HepG2 (cell line): ENCODE measurements around the gene ADM5. TPM values are rescaled to one million over a fixed set of nuclear protein-coding genes. Genes with fewer than 3 reads are reported as not detected.
A peak's percentile ranks its signal among the peaks of the same experiment; 100 is the strongest.

Experiments
- ELF3 ChIP-seq: IDR thresholded peaks from 2 replicates; pipeline ENCODE4 v1.6.1; 2016; ENCODE audit warnings: missing genetic modification reagents, missing compliant biosample characterization
- GATAD2A ChIP-seq: IDR thresholded peaks from 2 replicates; pipeline ENCODE4 v1.6.1; 2016
- HMGA1 ChIP-seq: sonication (generic); formaldehyde crosslinking; conservative IDR thresholded peaks from 2 replicates; pipeline ENCODE4 v1.4.0; 2020; ENCODE audit warnings: missing genetic modification reagents
- LRRFIP1 ChIP-seq: sonication (generic); formaldehyde crosslinking; conservative IDR thresholded peaks from 2 replicates; pipeline ENCODE4 v1.4.0; 2020; ENCODE audit warnings: missing genetic modification reagents
- MEIS1 ChIP-seq: sonication (generic); formaldehyde crosslinking; IDR thresholded peaks from 2 replicates; pipeline ENCODE4 v1.9.0; 2021; ENCODE audit warnings: mild to moderate bottlenecking, missing genetic modification reagents, moderate library complexity, borderline replicate concordance
- NFKB2 ChIP-seq: sonication (generic); formaldehyde crosslinking; IDR thresholded peaks from 2 replicates; pipeline ENCODE4 v1.4.0; 2020; ENCODE audit warnings: missing genetic modification reagents, borderline replicate concordance
- SATB2 ChIP-seq: sonication (generic); formaldehyde crosslinking; IDR thresholded peaks from 2 replicates; pipeline ENCODE4 v1.5.0; 2020; ENCODE audit warnings: missing genetic modification reagents
- SSRP1 ChIP-seq: IDR thresholded peaks from 2 replicates; pipeline ENCODE4 v1.6.1; 2016; ENCODE audit warnings: control low read depth
- ZBTB7B ChIP-seq: sonication (generic); formaldehyde crosslinking; IDR thresholded peaks from 2 replicates; pipeline ENCODE4 v1.4.0; 2020; ENCODE audit warnings: missing genetic modification reagents
- ZMAT3 ChIP-seq: sonication (generic); formaldehyde crosslinking; conservative IDR thresholded peaks from 2 replicates; pipeline ENCODE4 v1.7.0; 2021; ENCODE audit warnings: missing genetic modification reagents
- ZNF256 ChIP-seq: sonication (generic); formaldehyde crosslinking; conservative IDR thresholded peaks from 2 replicates; pipeline ENCODE4 v1.4.0; 2020; ENCODE audit warnings: missing genetic modification reagents
- ZNF263 ChIP-seq: sonication (generic); formaldehyde crosslinking; IDR thresholded peaks from 2 replicates; pipeline ENCODE4 v1.4.0; 2020; ENCODE audit warnings: missing genetic modification reagents
- ZNF30 ChIP-seq: sonication (generic); formaldehyde crosslinking; IDR thresholded peaks from 2 replicates; pipeline ENCODE4 v1.5.0; 2020; ENCODE audit warnings: mild to moderate bottlenecking, missing genetic modification reagents
- ZNF350 ChIP-seq: sonication (generic); formaldehyde crosslinking; IDR thresholded peaks from 2 replicates; pipeline ENCODE4 v1.4.0; 2020; ENCODE audit warnings: mild to moderate bottlenecking, low read depth, missing genetic modification reagents, borderline replicate concordance
- ZNF383 ChIP-seq: sonication (generic); formaldehyde crosslinking; IDR thresholded peaks from 2 replicates; pipeline ENCODE4 v1.4.0; 2020; ENCODE audit warnings: missing genetic modification reagents, mild to moderate bottlenecking, borderline replicate concordance
- polyA plus RNA-seq, 8 experiments: library from polyadenylated mRNA; depleted of rRNA in 3 of 8; stranded (reverse) in 7 of 8; unstranded in 1 of 8; fragments of >200 nt; fragmentation: Illumina TruSeq in 4 of 8; extraction: Trizol in 4 of 8; gene quantifications; 2 replicates each; pipeline versions ENCODE4 v1.2.1 to v1.2.3, GENCODE V29; 2011 to 2016; ENCODE audit warnings: low read depth in 4 of 8, missing spikeins in 1 of 8, mixed read lengths in 1 of 8; ENCODE audit not compliant: insufficient read depth in 1 of 8
- total RNA-seq, 5 experiments: library from RNA; depleted of rRNA; stranded (reverse); fragments of >200 nt; fragmentation: Illumina TruSeq; extraction: Trizol; gene quantifications; 2 replicates each; pipeline ENCODE4 v1.2.3, GENCODE V29; 2016; ENCODE audit warnings: low read depth in 1 of 5
- TF ChIP-seq, protein P1 (sequence below): sonication (generic); formaldehyde crosslinking; IDR thresholded peaks from 2 replicates; pipeline ENCODE4 v1.9.0; 2021; ENCODE audit warnings: missing genetic modification reagents, borderline replicate concordance
- TF ChIP-seq, protein P2 (sequence below): IDR thresholded peaks from 2 replicates; pipeline ENCODE4 v1.4.0; 2020; ENCODE audit warnings: mild to moderate bottlenecking, missing genetic modification reagents

The ADM5 gene
- total and polyA plus RNA-seq, 2 of the 13 experiments (the other 11 are each of a cell fraction or from before 2014, with no cell fraction given) = 2.7 to 4.1 TPM

GRCh38 chr19:49664171-49665035 lies 25.0 kb upstream of the ADM5 start (continued):
- TF ChIP-seq, protein P1, sequence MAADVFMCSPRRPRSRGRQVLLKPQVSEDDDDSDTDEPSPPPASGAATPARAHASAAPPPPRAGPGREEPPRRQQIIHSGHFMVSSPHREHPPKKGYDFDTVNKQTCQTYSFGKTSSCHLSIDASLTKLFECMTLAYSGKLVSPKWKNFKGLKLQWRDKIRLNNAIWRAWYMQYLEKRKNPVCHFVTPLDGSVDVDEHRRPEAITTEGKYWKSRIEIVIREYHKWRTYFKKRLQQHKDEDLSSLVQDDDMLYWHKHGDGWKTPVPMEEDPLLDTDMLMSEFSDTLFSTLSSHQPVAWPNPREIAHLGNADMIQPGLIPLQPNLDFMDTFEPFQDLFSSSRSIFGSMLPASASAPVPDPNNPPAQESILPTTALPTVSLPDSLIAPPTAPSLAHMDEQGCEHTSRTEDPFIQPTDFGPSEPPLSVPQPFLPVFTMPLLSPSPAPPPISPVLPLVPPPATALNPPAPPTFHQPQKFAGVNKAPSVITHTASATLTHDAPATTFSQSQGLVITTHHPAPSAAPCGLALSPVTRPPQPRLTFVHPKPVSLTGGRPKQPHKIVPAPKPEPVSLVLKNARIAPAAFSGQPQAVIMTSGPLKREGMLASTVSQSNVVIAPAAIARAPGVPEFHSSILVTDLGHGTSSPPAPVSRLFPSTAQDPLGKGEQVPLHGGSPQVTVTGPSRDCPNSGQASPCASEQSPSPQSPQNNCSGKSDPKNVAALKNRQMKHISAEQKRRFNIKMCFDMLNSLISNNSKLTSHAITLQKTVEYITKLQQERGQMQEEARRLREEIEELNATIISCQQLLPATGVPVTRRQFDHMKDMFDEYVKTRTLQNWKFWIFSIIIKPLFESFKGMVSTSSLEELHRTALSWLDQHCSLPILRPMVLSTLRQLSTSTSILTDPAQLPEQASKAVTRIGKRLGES (CRISPR knock-in tag) = no peak
- TF ChIP-seq MEIS1 (no peak), ZNF263 (CRISPR knock-in tag) (no peak), ZBTB7B (CRISPR knock-in tag) (0 out of 2 replicates have a peak, but pooled peaks have one; percentile 31), SATB2 (CRISPR knock-in tag) (no peak), ZNF383 (CRISPR knock-in tag) (no peak), HMGA1 (no peak), GATAD2A (CRISPR knock-in tag) (no peak), ZNF30 (CRISPR knock-in tag) (no peak), ZNF350 (no peak), NFKB2 (CRISPR knock-in tag) (no peak), SSRP1 (no peak), LRRFIP1 (CRISPR knock-in tag) (no peak), ELF3 (peak; percentile 33; the same call in 1 of the 2 replicates), ZNF256 (CRISPR knock-in tag) (no peak), ZMAT3 (CRISPR knock-in tag) (peak; percentile 71; the same call in 1 of the 2 replicates)
- TF ChIP-seq, protein P2, sequence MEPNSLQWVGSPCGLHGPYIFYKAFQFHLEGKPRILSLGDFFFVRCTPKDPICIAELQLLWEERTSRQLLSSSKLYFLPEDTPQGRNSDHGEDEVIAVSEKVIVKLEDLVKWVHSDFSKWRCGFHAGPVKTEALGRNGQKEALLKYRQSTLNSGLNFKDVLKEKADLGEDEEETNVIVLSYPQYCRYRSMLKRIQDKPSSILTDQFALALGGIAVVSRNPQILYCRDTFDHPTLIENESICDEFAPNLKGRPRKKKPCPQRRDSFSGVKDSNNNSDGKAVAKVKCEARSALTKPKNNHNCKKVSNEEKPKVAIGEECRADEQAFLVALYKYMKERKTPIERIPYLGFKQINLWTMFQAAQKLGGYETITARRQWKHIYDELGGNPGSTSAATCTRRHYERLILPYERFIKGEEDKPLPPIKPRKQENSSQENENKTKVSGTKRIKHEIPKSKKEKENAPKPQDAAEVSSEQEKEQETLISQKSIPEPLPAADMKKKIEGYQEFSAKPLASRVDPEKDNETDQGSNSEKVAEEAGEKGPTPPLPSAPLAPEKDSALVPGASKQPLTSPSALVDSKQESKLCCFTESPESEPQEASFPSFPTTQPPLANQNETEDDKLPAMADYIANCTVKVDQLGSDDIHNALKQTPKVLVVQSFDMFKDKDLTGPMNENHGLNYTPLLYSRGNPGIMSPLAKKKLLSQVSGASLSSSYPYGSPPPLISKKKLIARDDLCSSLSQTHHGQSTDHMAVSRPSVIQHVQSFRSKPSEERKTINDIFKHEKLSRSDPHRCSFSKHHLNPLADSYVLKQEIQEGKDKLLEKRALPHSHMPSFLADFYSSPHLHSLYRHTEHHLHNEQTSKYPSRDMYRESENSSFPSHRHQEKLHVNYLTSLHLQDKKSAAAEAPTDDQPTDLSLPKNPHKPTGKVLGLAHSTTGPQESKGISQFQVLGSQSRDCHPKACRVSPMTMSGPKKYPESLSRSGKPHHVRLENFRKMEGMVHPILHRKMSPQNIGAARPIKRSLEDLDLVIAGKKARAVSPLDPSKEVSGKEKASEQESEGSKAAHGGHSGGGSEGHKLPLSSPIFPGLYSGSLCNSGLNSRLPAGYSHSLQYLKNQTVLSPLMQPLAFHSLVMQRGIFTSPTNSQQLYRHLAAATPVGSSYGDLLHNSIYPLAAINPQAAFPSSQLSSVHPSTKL (CRISPR knock-in tag) = 0 out of 2 replicates have a peak, but pooled peaks have one; percentile 25
